Stimulated activated CD8-positive, alpha-beta memory T cell treated with anti-CD3 and anti-CD28 coated beads, Interleukin-15, amount 100 ng/mL, for 1 hour (primary cell): ENCODE results near the gene FAM187B.
A peak's percentile ranks its signal among the peaks of the same experiment; 100 is the strongest.
"Not testable (repeated sequence)": the region's sequence is repeated elsewhere in the genome, so short reads cannot be mapped to it uniquely, and the experiment has no call there.

Experiments used
- DNase-seq: peaks from one replicate; pipeline ENCODE4 v3.0.0-alpha.2; 2020; ENCODE audit warnings: low read depth

FAM187B gene

GRCh38 chr19:35262101-35262761 is 33.7 kb upstream of the FAM187B start:
- no peak for DNase-seq

GRCh38 chr19:35261356-35262100 is 33.0 kb upstream of the FAM187B start:
- DNase-seq, result no peak

GRCh38 chr19:35260694-35261304 is 32.3 kb upstream of the FAM187B start:
- no peak for DNase-seq

GRCh38 chr19:35257113-35257461 is 28.5 kb upstream of the FAM187B start:
- no peak for DNase-seq

- DNase-seq, result no peak
These were observed 28.0 kb upstream of the FAM187B start for GRCh38 chr19:35256566-35256965.

- DNase-seq, result no peak
These were observed 26.1 kb upstream of the FAM187B start for GRCh38 chr19:35254341-35255297.

- DNase-seq, result no peak
These were observed 25.1 kb upstream of the FAM187B start for GRCh38 chr19:35253316-35254286.

- no peak for DNase-seq
These were observed 22.9 kb upstream of the FAM187B start for GRCh38 chr19:35251456-35251855.

GRCh38 chr19:35249848-35250711 is 21.5 kb upstream of the FAM187B start:
- DNase-seq, result no peak

- no peak for DNase-seq
These were observed 20.8 kb upstream of the FAM187B start for GRCh38 chr19:35249146-35249847.

GRCh38 chr19:35248310-35249145 is 20.0 kb upstream of the FAM187B start, which contains the start of gene LSR:
LSR (plus strand) TSS chr19:35249002; CDS start chr19:35249023, 21 bp downstream.
- peak; percentile 54 for DNase-seq

- peak; percentile 39 for DNase-seq
These were observed 19.2 kb upstream of the FAM187B start for GRCh38 chr19:35247526-35248309.

- no peak for DNase-seq
These were observed 18.0 kb upstream of the FAM187B start for GRCh38 chr19:35246466-35247092.

- DNase-seq, result no peak
These were observed 12.9 kb upstream of the FAM187B start for GRCh38 chr19:35241417-35241816.

GRCh38 chr19:35240327-35240726 is 11.8 kb upstream of the FAM187B start:
- DNase-seq, result no peak

GRCh38 chr19:35239597-35239996 is 11.1 kb upstream of the FAM187B start:
- DNase-seq, result not testable (repeated sequence)
